ENCODE results near the gene CCDC81.

Gene CCDC81

DNA sequence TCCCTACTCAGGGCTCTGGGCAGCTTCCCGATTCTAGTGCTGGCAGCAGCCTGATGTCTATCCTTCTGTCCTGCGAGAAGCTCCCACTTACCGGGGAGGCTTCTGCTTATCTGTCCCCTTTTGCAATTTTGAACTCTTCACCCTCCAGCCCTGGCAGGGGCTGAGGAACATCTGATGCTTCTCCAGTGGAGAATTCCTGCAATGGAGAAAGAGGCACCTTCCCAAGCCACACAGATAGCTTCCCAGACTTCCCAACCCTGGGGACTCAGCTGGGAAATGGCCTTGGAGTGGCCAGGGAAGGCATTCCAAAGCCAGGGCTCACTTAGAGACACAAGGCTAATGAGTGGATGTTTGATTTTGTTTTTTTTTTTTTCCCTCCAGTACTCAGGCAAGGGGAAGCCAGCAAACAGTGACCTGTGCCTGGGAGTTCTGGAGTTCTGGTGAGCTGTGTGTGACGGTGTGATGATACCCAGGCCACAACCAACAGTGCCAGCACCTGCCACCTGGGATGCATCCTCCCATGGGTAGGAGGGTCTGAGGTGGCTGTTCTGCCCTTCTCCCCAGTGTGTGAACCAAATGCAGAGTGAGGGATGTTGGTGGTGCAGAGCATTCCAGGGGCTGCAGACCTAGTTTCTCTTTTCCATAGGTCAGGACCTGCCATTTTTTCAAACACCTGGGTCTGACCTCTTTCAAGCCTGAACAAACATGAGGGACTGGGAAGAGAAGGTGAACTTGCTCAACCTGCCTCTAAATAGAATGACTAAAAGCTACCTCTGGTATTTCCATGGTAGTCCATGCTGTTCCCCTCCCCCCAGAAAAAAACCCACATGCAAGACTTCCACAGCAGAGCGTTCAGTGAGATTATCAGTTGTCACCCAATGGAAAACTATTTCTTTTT lies 95.1 kb downstream of the CCDC81 start:
- no peak for DNase-seq (ENCODE audit: low read depth)
